Measurements from ENCODE around the gene KCNK4.
A peak's percentile ranks its signal among the peaks of the same experiment; 100 is the strongest.

Gene KCNK4

DNA sequence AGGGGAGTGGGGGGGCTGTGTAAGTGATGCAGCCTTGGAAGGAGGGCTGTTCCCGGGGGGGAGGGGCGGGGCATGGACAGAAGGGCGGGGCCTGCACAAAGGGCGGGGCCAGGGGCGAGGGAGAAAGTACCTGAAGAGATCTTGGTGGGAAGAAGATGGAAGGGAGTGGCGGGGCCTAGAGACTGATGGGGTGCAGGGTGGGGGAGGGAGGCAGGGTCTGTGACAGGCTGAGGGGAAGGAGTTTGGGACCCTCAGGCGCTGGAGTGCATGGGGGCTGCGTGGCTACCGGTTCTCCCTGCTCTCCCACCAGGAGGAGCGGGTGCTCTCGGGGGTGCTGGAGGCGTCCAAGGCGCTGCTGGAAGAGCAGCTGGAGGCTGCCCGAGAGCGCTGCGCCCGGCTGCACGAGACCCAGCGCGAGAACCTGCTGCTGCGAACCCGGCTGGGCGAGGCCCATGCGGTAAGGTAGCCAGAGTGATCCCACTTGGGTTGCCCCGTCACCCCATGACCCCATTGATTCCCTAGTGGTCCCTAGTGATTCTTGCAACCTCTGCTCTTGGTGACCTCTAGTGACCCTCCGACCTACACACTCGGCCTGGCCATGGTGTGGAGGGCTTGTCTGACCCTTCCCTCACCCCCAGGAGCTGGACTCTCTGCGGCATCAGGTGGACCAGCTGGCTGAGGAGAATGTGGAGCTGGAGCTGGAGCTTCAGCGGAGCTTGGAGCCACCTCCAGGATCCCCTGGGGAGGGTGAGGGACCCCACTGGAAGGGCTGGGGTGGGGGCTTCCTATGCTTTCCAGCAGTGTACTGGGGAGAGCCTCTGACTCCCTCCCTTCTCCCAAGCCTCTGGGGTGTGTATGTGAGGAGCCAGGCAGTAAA, 52.0 kb downstream of the KCNK4 start:
- H3K27me3 Mint-ChIP-seq, result no peaks in the 10 kb centered on the region
- DNase-seq, result no peak
- no peaks in the 10 kb centered on the region for H3K9me3 Mint-ChIP-seq
- peaks cover 41% of the 10 kb centered on the region for H3K4me1 Mint-ChIP-seq (ENCODE audit: low read depth)
- H3K4me3 Mint-ChIP-seq, result no peak overlapping the region
- H3K27ac Mint-ChIP-seq, result no peak overlapping the region
- H3K36me3 Mint-ChIP-seq (ENCODE audit: low read depth), result peaks cover 78% of the 10 kb centered on the region

DNA sequence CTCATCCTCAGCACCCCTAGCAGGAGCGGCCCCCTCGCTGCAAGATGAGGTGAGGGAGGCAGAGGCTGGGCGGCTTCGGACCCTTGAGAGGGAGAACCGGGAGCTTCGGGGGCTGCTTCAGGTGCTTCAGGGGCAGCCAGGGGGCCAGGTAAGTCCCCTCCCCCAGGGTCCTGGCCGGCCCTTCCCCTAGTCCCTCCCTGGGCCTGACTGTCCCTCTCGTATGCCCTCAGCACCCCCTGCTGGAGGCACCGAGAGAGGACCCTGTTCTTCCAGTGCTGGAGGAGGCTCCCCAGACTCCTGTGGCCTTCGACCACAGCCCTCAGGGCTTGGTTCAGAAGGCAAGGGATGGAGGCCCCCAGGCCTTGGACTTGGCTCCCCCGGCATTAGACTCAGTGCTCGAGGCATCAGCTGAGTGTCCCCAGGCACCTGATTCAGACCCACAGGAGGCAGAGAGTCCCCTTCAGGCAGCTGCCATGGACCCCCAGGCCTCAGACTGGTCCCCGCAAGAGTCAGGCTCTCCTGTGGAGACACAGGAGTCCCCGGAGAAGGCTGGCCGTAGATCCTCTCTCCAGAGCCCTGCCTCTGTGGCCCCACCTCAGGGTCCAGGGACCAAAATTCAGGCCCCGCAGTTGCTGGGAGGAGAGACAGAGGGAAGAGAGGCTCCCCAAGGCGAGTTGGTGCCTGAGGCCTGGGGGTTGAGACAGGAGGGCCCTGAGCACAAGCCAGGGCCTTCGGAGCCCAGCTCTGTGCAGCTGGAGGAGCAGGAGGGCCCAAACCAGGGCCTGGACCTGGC, 52.9 kb downstream of the KCNK4 start:
- DNase-seq, result no peak
- Mint-ChIP-seq H3K9me3 (no peaks in the 10 kb centered on the region), H3K27me3 (no peaks in the 10 kb centered on the region), H3K27ac (no peak overlapping the region), H3K4me1 (ENCODE audit: low read depth) (peaks cover 37% of the 10 kb centered on the region), H3K36me3 (ENCODE audit: low read depth) (peaks cover 76% of the 10 kb centered on the region), H3K4me3 (no peak overlapping the region)

DNA sequence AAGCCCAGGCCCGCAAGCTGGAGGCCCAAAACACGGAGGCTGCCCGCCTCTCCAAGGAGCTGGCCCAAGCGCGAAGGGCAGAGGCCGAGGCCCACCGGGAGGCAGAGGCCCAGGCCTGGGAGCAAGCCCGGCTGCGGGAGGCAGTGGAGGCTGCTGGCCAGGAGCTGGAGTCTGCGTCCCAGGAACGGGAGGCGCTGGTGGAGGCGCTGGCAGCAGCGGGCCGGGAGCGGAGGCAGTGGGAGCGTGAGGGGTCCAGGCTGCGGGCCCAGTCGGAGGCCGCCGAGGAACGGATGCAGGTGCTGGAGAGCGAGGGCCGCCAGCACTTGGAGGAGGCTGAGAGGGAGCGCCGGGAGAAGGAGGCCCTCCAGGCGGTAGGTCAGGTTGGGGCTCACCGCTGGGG, 53.7 kb downstream of the KCNK4 start:
- Mint-ChIP-seq H3K4me1 (ENCODE audit: low read depth) (peaks cover 28% of the 10 kb centered on the region), H3K27ac (no peak overlapping the region), H3K27me3 (no peaks in the 10 kb centered on the region), H3K9me3 (no peaks in the 10 kb centered on the region), H3K4me3 (no peak overlapping the region), H3K36me3 (ENCODE audit: low read depth) (peaks cover 74% of the 10 kb centered on the region)
- DNase-seq, result no peak

- Mint-ChIP-seq H3K27me3 (no peaks in the 10 kb centered on the region), H3K4me1 (ENCODE audit: low read depth) (peaks cover 8% of the 10 kb centered on the region), H3K36me3 (ENCODE audit: low read depth) (peaks cover 67% of the 10 kb centered on the region), H3K9me3 (no peaks in the 10 kb centered on the region), H3K4me3 (no peak overlapping the region), H3K27ac (peak overlapping the region; percentile 68)
- DNase-seq, result no peak
Observed at GRCh38 chr11:64347193-64347867, 56.2 kb downstream of the KCNK4 start.

DNA sequence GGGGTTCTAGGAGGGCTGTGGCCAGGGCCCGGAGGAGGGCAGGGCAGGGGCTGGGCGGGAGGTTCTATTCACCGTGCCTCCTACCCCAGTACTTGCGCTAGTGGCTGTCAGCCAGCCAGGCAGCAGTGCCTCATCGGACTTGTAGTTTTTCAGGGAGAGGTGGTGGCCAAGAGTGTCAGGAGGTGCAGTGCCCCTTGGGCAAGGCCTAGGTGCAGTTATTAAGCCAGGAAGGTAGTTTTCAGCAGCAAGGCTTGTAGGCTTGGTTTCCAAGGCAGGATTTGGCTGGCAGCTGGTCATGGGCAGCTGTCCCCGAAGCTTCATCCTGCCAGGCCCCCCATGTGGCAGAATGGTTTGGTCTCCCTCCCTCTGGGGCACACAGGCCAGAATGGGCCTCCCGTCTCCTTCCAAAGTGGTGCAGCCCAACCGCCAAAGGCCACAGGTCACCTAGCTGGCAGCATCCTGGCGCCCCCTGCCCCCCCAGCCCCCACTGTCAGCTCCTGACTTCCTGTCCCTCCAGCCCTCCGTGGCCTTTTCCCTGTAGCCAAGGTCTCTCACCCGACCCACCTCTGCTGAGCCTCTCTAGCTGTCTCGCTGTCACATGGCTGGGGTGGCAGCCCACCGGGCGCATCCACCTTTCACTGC, 57.4 kb downstream of the KCNK4 start:
- H3K27ac Mint-ChIP-seq, result peak overlapping the region; percentile 29
- H3K9me3 Mint-ChIP-seq, result no peaks in the 10 kb centered on the region
- no peak overlapping the region for H3K4me3 Mint-ChIP-seq
- H3K36me3 Mint-ChIP-seq (ENCODE audit: low read depth), result peaks cover 68% of the 10 kb centered on the region
- H3K27me3 Mint-ChIP-seq, result no peaks in the 10 kb centered on the region
- peaks cover 5% of the 10 kb centered on the region for H3K4me1 Mint-ChIP-seq (ENCODE audit: low read depth)
- no peak for DNase-seq

DNA sequence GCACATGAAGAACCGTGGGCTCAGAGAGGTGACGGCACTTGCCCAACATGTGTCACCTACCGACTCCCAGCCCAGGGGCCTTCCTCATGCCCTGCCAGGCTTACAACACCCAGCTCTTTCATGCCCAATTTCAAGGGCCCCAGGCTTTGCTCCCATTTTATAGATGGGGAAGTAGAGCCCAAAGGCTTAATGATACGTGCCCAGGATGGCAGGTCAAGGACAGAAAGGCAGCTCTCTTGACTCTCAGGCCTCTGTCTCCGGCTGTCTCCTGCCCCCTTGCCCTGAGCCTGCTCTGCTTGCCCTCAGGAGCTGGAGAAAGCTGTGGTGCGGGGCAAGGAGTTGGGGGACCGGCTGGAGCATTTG, 57.9 kb downstream of the KCNK4 start:
- Mint-ChIP-seq H3K27me3 (no peaks in the 10 kb centered on the region), H3K4me1 (ENCODE audit: low read depth) (peaks cover 5% of the 10 kb centered on the region), H3K36me3 (ENCODE audit: low read depth) (peaks cover 68% of the 10 kb centered on the region), H3K9me3 (no peaks in the 10 kb centered on the region), H3K4me3 (no peak overlapping the region), H3K27ac (peak overlapping the region; percentile 29)
- DNase-seq, result no peak

GRCh38 chr11:64349404-64349803, 58.3 kb downstream of the KCNK4 start:
- peaks cover 64% of the 10 kb centered on the region for H3K36me3 Mint-ChIP-seq (ENCODE audit: low read depth)
- H3K27me3 Mint-ChIP-seq, result no peaks in the 10 kb centered on the region
- no peak for DNase-seq
- H3K4me3 Mint-ChIP-seq, result no peak overlapping the region
- peaks cover 5% of the 10 kb centered on the region for H3K4me1 Mint-ChIP-seq (ENCODE audit: low read depth)
- H3K27ac Mint-ChIP-seq, result no peak overlapping the region
- no peaks in the 10 kb centered on the region for H3K9me3 Mint-ChIP-seq
